HG02798 (cell line): ENCODE results near the gene UROC1.
"Not testable (repeated sequence)": the region's sequence is repeated elsewhere in the genome, so short reads cannot be mapped to it uniquely, and the experiment has no call there.

Experiments
- ATAC-seq: cut with Tn5 transposase; IDR thresholded peaks from one replicate; pipeline ENCODE4 v1.9.1; 2021; ENCODE audit warnings: mild to moderate bottlenecking; ENCODE audit not compliant: unreplicated experiment, poor library complexity

The UROC1 gene

GRCh38 chr3:126535636-126536035 lies 18.1 kb upstream of the UROC1 start:
- ATAC-seq = no peak

GRCh38 chr3:126534716-126535115 lies 17.1 kb upstream of the UROC1 start:
- not testable (repeated sequence) for ATAC-seq

- ATAC-seq = no peak
These were observed 15.9 kb upstream of the UROC1 start for GRCh38 chr3:126533506-126533905.

- no peak for ATAC-seq
These were observed 13.4 kb upstream of the UROC1 start for GRCh38 chr3:126531051-126531330.

GRCh38 chr3:126530171-126531050 lies 12.8 kb upstream of the UROC1 start:
- ATAC-seq = no peak

- no peak for ATAC-seq
These were observed 12.1 kb upstream of the UROC1 start for GRCh38 chr3:126529585-126530170.

- ATAC-seq = no peak
These were observed 11.4 kb upstream of the UROC1 start for GRCh38 chr3:126528800-126529541.

GRCh38 chr3:126528419-126528799 lies 10.8 kb upstream of the UROC1 start:
- no peak for ATAC-seq

GRCh38 chr3:126527455-126528211 lies 10.1 kb upstream of the UROC1 start:
- ATAC-seq = no peak

- ATAC-seq = no peak
These were observed 9.4 kb upstream of the UROC1 start for GRCh38 chr3:126527006-126527405.

GRCh38 chr3:126526668-126527005 lies 9.1 kb upstream of the UROC1 start:
- no peak for ATAC-seq

- no peak for ATAC-seq
These were observed 8.5 kb upstream of the UROC1 start for GRCh38 chr3:126525853-126526667.

GRCh38 chr3:126525091-126525852 lies 7.7 kb upstream of the UROC1 start:
- ATAC-seq = no peak

GRCh38 chr3:126524429-126524988 lies 6.9 kb upstream of the UROC1 start:
- ATAC-seq = no peak

- no peak for ATAC-seq
These were observed 6.3 kb upstream of the UROC1 start, which contains the start of gene CHST13 for GRCh38 chr3:126523745-126524428. Gene CHST13 (plus strand): TSS chr3:126524155. CDS start chr3:126524333, 178 bp downstream.

GRCh38 chr3:126522363-126522788 lies 4.8 kb upstream of the UROC1 start:
- ATAC-seq = no peak

GRCh38 chr3:126521122-126521891 lies 3.7 kb upstream of the UROC1 start:
- no peak for ATAC-seq
